ENCODE data around the gene GABRR3. TPM values are rescaled to one million over a fixed set of nuclear protein-coding genes. Genes with fewer than 3 reads are reported as not detected.

Gene GABRR3
- polyA plus RNA-seq, 1 of the 3 experiments (the other 2 are of a cell fraction), result not detected

GRCh38 chr3:97948351-97949109 lies 86.6 kb downstream of the GABRR3 start:
- no peak overlapping the region for H3K4me2 ChIP-seq
- ChIA-PET CTCF (no interaction called here), POLR2A (no interaction called here)
- no peaks in the 10 kb centered on the region for H3K9me3 ChIP-seq
- H4K20me1 ChIP-seq (ENCODE audit: insufficient read depth), result no peaks in the 10 kb centered on the region
- H3K79me2 ChIP-seq (ENCODE audit: insufficient read depth), result no peaks in the 10 kb centered on the region
- H3K9ac ChIP-seq, result no peak overlapping the region
- DNase-seq, result no peak
- H3F3A ChIP-seq (replicated peaks; ENCODE audit: insufficient read depth), result no peaks in the 10 kb centered on the region
- no peaks in the 10 kb centered on the region; a peak in 1 of 4 replicates for H3K4me1 ChIP-seq (ENCODE audit: control insufficient read depth in 1 of 2, insufficient read depth in 2 of 2, low read depth in 1 of 2, low read length in 1 of 2)
- no peak overlapping the region for H2AFZ ChIP-seq (ENCODE audit: low read depth)
- H3K27me3 ChIP-seq (ENCODE audit: insufficient read depth), result no peaks in the 10 kb centered on the region
- H3K27ac ChIP-seq (ENCODE audit: low read depth in 2 of 2, low read length in 1 of 2), result no peak overlapping the region
- peaks cover 51 to 94% of the 10 kb centered on the region in 2 experiments for H3K36me3 ChIP-seq (replicated peaks in 1 of 2; ENCODE audit: control insufficient read depth in 1 of 2, insufficient read depth in 2 of 2, low read length in 1 of 2)
- no peak overlapping the region for H3K4me3 ChIP-seq (ENCODE audit: low read depth in 2 of 2, low read length in 1 of 2)
- WGBS (ENCODE audit: low lambda C conversion rate), result 98% methylated on average over 5 of the region's 5 CpGs
- no peaks in the 10 kb centered on the region for H3K9me2 ChIP-seq
- TF ChIP-seq MEF2A (IDR thresholded peaks at IDR 0.05; ENCODE audit: borderline replicate concordance, low read depth), result no peak
- TF ChIP-seq, protein P1, sequence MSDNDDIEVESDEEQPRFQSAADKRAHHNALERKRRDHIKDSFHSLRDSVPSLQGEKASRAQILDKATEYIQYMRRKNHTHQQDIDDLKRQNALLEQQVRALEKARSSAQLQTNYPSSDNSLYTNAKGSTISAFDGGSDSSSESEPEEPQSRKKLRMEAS (IDR thresholded peaks at IDR 0.05; ENCODE audit: low read depth), result no peak
- no peak for TF ChIP-seq RFX5 (IDR thresholded peaks at IDR 0.05; ENCODE audit: low read length)
- TF ChIP-seq SMC3 (IDR thresholded peaks at IDR 0.05; ENCODE audit: low read depth, low read length), result no peak
- no peak for TF ChIP-seq POLR2AphosphoS5 (IDR thresholded peaks at IDR 0.05; ENCODE audit: low read depth, low read length)
- no peak for TF ChIP-seq IRF3 (IDR thresholded peaks at IDR 0.05; ENCODE audit: low read depth, low read length)
- no peak for TF ChIP-seq FOSL2 (IDR thresholded peaks at IDR 0.05; ENCODE audit: borderline replicate concordance, low read depth)
- TF ChIP-seq, protein P2, sequence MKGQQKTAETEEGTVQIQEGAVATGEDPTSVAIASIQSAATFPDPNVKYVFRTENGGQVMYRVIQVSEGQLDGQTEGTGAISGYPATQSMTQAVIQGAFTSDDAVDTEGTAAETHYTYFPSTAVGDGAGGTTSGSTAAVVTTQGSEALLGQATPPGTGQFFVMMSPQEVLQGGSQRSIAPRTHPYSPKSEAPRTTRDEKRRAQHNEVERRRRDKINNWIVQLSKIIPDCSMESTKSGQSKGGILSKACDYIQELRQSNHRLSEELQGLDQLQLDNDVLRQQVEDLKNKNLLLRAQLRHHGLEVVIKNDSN (IDR thresholded peaks at IDR 0.05; ENCODE audit: borderline replicate concordance, low read depth), result no peak
- TF ChIP-seq GABPA (IDR thresholded peaks at IDR 0.05; ENCODE audit: low read depth), result no peak
- TF ChIP-seq RXRA (IDR thresholded peaks at IDR 0.05; ENCODE audit: borderline replicate concordance, low read depth), result no peak
- TF ChIP-seq FOXM1 (IDR thresholded peaks at IDR 0.05; ENCODE audit: low read depth), result no peak
- TF ChIP-seq SIN3A (IDR thresholded peaks at IDR 0.05; ENCODE audit: borderline replicate concordance, low read depth, low read length), result no peak
- TF ChIP-seq NFIC (IDR thresholded peaks at IDR 0.05; ENCODE audit: borderline replicate concordance), result no peak
- TF ChIP-seq RCOR1 (IDR thresholded peaks at IDR 0.05; ENCODE audit: low read length), result no peak
- TF ChIP-seq FOXJ3 (CRISPR knock-in tag; IDR thresholded peaks at IDR 0.05), result no peak
- TF ChIP-seq TAF1 (IDR thresholded peaks at IDR 0.05; ENCODE audit: borderline replicate concordance, low read depth, low read length), result no peak
- no peak for TF ChIP-seq YY1 (IDR thresholded peaks at IDR 0.05; ENCODE audit: low read depth)
- TF ChIP-seq TEAD4 (IDR thresholded peaks at IDR 0.05; ENCODE audit: borderline replicate concordance, insufficient read depth), result no peak
- TF ChIP-seq EP300 (IDR thresholded peaks at IDR 0.05; ENCODE audit: borderline replicate concordance in 1 of 2, low read depth in 1 of 2, low read length in 1 of 2), result no peak
- TF ChIP-seq CHD2 (IDR thresholded peaks at IDR 0.05; ENCODE audit: low read length, partially characterized antibody), result no peak
